Erythroblast (primary cell): ENCODE data around the gene PRKAR2B.

Source experiments
- DNase-seq, 2 experiments: peaks; one replicate each; lab custom pipeline; 2025; lab: John Stamatoyannopoulos, UW
- GATA1 ChIP-seq: IDR thresholded peaks from 2 replicates; pipeline ENCODE4 v1.6.1; 2011; ENCODE audit warnings: low read depth, mild to moderate bottlenecking, control low read depth, low read length, moderate library complexity
- POLR2A ChIP-seq: IDR thresholded peaks from 2 replicates; pipeline ENCODE4 v1.6.1; 2011; ENCODE audit warnings: mild to moderate bottlenecking, low read length

PRKAR2B gene

GRCh38 chr7:107016312-107016711 lies 28.2 kb upstream of the PRKAR2B start:
- peak; percentile 64 to 87 for DNase-seq
- no peak for TF ChIP-seq GATA1
- TF ChIP-seq POLR2A = no peak

- TF ChIP-seq GATA1 (no peak), POLR2A (no peak)
- DNase-seq = peak; percentile 65 to 78
Observed at GRCh38 chr7:107017965-107018719, 26.4 kb upstream of the PRKAR2B start.

DNA sequence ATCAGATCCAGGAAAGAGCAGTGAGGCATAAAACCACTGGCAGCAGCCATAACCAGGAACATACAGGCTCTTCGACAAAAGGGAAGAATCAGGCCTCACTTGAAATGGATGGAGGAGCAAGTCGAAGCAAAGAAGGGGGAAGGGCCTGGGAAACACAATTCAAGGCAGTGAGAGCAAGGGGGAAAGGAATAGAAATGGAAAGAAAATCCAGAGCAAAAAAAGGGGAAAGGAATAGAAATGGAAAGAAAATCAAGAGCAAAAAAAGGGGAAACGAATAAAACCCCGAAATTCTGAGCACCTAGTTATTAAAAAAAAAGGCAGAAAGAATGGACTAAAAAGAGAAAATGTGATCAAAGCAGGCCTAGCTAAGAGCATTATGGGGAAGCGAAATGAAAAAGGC lies 24.1 kb upstream of the PRKAR2B start:
- TF ChIP-seq GATA1 (no peak), POLR2A (no peak)
- DNase-seq = no peak

DNA sequence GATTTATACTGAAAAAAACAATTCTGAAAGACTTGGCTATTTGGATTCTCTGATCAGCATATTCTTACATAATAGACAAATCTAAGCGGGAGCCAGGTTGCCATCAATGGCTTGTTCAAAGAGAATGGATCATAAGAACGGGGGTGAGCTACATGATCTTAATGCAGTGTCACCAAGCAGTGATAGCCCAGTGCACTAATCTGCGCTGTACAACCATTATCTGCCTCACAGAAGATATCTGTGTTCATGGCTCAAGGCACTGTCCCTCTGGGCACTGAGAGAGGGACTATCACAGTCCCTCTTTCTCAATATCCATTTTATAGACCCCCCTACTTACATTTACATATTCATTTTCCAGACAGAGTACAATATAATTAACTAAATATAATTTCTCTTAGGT lies 22.9 kb upstream of the PRKAR2B start:
- TF ChIP-seq GATA1 (no peak), POLR2A (no peak)
- peak in 1 of 2 experiments; percentile 50 for DNase-seq

GRCh38 chr7:107023522-107024151 lies 20.9 kb upstream of the PRKAR2B start:
- peak; percentile 25 to 40 for DNase-seq

GRCh38 chr7:107024906-107025305 lies 19.6 kb upstream of the PRKAR2B start:
- TF ChIP-seq POLR2A (no peak), GATA1 (no peak)
- no peak for DNase-seq

More at GRCh38 chr7:107023522-107024151, 20.9 kb upstream of the PRKAR2B start:
- no peak for TF ChIP-seq GATA1

- TF ChIP-seq POLR2A = no peak
- TF ChIP-seq GATA1 = no peak
- DNase-seq = peak; percentile 51 to 67
Observed at GRCh38 chr7:107025449-107026103, 18.9 kb upstream of the PRKAR2B start.

GRCh38 chr7:107026166-107026565 lies 18.3 kb upstream of the PRKAR2B start:
- no peak for TF ChIP-seq GATA1
- no peak for TF ChIP-seq POLR2A

DNA sequence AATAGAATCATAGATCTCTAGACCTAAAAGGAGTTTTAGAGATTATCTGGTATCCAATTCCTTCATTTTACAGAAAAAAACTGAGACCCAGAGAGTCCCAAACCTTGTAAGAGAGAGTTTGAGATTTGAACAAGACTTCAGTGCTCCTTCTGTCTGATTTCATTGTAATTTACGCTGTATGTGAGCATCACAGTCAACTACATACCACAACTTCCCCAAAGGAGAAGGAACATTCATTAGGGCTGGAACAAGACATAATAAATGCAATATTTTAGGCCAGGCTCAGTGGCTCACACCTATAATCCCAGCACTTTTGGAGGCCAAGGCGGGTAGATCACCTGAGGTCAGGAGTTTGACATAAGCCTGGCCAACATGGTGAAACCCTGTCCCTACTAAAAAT lies 17.3 kb upstream of the PRKAR2B start:
- TF ChIP-seq GATA1 (no peak), POLR2A (no peak)
- DNase-seq = no peak

More at GRCh38 chr7:107026166-107026565, 18.3 kb upstream of the PRKAR2B start:
- no peak for DNase-seq

- TF ChIP-seq GATA1 (peak; percentile 44), POLR2A (peak; percentile 15)
- DNase-seq = peak; percentile 88 to 95
Observed at GRCh38 chr7:107029061-107029763, 15.3 kb upstream of the PRKAR2B start.

DNA sequence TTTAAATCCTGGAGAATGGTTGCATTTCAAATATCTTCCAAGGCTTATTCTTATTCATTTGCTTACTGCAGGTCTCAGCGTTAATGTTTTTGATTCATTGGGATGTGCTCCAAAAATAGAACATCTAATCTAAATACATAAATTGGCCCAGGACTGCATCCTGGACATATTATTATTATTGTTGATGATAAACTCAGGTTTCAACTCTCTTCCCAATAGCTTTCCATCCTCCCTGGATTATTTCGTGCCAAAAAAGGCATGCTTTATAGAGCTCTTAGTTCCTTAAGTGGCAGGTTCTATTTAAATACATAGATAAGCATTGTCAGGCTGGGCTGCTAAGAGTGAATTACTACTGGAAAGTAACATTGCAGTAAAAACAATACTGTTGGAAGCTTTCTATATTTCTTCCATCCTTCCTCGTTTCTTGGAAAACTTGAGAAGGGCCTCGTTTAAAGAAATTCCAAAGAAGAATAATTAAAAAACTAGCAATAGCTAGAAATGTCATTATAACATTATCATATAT lies 14.7 kb upstream of the PRKAR2B start:
- peak in 1 of 2 experiments; percentile 48 for DNase-seq
- TF ChIP-seq POLR2A (no peak), GATA1 (no peak)

- TF ChIP-seq POLR2A (peak; percentile 34), GATA1 (no peak)
- peak; percentile 63 to 88 for DNase-seq
Observed at GRCh38 chr7:107032050-107032449, 12.5 kb upstream of the PRKAR2B start.

DNA sequence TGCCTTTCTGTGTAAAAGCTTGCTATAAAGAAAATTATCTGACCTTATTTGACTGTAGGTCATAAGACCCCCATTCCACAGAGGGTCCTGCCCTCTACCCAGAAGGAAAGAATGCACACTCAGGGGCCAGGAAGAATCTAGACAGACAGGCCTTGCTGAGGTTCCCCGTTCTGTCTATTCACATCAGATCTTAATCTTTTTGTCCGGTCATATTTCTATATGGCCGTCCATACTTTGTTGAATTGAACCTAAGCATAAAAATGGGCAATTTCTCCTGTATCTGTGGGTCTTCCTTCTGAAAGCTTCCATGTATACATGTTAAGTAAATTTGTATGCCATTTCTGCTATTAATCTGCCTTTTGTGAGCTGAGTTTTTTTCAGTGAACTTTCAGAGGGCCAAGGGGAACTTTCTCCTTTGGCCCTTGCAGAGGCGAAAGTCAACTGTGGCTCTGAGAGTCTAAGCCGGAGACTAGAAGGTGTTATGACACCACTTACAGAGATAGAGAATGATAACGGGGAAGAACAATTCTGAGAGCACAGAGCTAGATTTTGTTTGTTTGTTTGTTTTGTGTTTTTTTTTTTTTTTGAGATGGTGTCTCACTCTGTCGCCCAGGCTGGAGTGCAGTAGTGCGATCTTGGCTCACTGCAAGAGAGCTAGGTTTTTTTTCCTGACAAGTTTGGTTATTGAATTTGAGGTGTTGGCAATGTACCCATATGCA lies 11.6 kb upstream of the PRKAR2B start:
- TF ChIP-seq GATA1 (no peak), POLR2A (no peak)
- DNase-seq = no peak
